ENCODE results near the gene DMRTC2. TPM values are rescaled to one million over a fixed set of nuclear protein-coding genes. Genes with fewer than 3 reads are reported as not detected.

Gene DMRTC2
- total and polyA plus RNA-seq, 2 of the 13 experiments (the other 11 are each of a cell fraction or from before 2014, with no cell fraction given) = not detected

DNA sequence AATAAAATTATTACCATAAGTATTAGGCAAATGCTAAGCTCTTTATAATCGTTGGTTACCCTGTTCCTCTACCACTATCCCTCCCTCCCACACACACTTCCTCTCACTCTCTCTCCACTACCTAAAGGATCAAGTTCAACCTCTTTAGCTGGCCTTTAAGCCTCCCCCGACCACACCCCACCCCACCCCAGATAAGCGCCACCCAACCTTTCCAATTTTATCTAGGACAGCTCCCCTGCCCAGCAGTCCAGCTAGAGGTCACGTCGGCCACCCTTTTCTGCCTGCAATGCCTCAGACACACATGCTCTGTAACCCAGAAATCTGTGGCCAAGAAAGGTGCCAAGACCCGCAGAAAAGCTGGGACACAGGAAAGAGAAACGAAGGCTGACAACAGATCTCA is 1.5 kb upstream of the DMRTC2 start:
- no peak overlapping the region for H3K27ac ChIP-seq (ENCODE audit: extremely low read length, insufficient read depth, low read length)
- CTCF ChIA-PET (ENCODE audit: low intra/inter-chr PET ratio, low total read pairs) = no interaction called here
- H3K4me1 ChIP-seq (ENCODE audit: insufficient read depth, low read length) = peaks cover 18% of the 10 kb centered on the region
- no TSS peak for BruUV-seq (replicated peaks)
- intact Hi-C loops (cut with micrococcal nuclease; ENCODE audit: unreplicated experiment) (no loop called here), in situ Hi-C loops (cut with HindIII; ENCODE audit: extremely low pct_ligation_motif_present, low pct_unique_long_range_greater_than_20kb) (no loop called here)
- 5% methylated on average over 7 of the region's 7 CpGs for WGBS (ENCODE audit: low lambda C conversion rate)
- no peaks in the 10 kb centered on the region for H3K36me3 ChIP-seq (replicated peaks in 1 of 2; ENCODE audit: control insufficient read depth in 1 of 2, insufficient read depth in 2 of 2, low read length in 2 of 2)
- DNase-seq (ENCODE audit: low spot score) (no peak), FAIRE-seq (no peak), ATAC-seq (no peak)
- no peak overlapping the region for H2AFZ ChIP-seq (ENCODE audit: low read length)
- H3K4me3 ChIP-seq (replicated peaks in 1 of 3; ENCODE audit: insufficient read depth in 1 of 3, low read depth in 2 of 3, low read length in 3 of 3) = no peak overlapping the region
- H3K79me2 ChIP-seq (ENCODE audit: insufficient read depth, low read length) = no peaks in the 10 kb centered on the region
- POLR2A ChIA-PET = interaction anchor here (1.5 kb wide), 1 partner anchor 16 kb away, joined by 4 read pairs; no protein-coding TSS in a partner anchor
- TF ChIP-seq ZNF235 (CRISPR knock-in tag; IDR thresholded peaks at IDR 0.05; ENCODE audit: borderline replicate concordance) (no peak), JDP2 (CRISPR knock-in tag; IDR thresholded peaks at IDR 0.05; ENCODE audit: borderline replicate concordance) (no peak), MEIS1 (CRISPR knock-in tag; IDR thresholded peaks at IDR 0.05; ENCODE audit: borderline replicate concordance) (no peak), RAD51 (IDR thresholded peaks at IDR 0.05; ENCODE audit: borderline replicate concordance) (no peak), ZNF652 (CRISPR knock-in tag; IDR thresholded peaks at IDR 0.05; ENCODE audit: borderline replicate concordance, low read depth) (no peak), PHF8 (CRISPR knock-in tag; IDR thresholded peaks at IDR 0.05) (no peak), MLLT10 (CRISPR knock-in tag; IDR thresholded peaks at IDR 0.05) (no peak), GABPA (IDR thresholded peaks at IDR 0.05; ENCODE audit: low read depth, low read length) (no peak), GABPA (CRISPR knock-in tag; IDR thresholded peaks at IDR 0.05; ENCODE audit: low read depth) (no peak), ZNF335 (CRISPR knock-in tag; IDR thresholded peaks at IDR 0.05) (no peak), MEIS2 (CRISPR knock-in tag; IDR thresholded peaks at IDR 0.05) (no peak), AGO1 (IDR thresholded peaks at IDR 0.05; ENCODE audit: low read depth, low read length, poor library complexity, severe bottlenecking) (no peak), HOXA7 (CRISPR knock-in tag; IDR thresholded peaks at IDR 0.05) (no peak)
- H4K20me1 ChIP-seq (ENCODE audit: insufficient read depth, low read length) = no peaks in the 10 kb centered on the region
- no peak overlapping the region for H3K4me2 ChIP-seq (ENCODE audit: low read depth, low read length)
- no peak overlapping the region for H3K9ac ChIP-seq (ENCODE audit: insufficient read depth, low read depth, low read length)
- peaks cover 1 to 11% of the 10 kb centered on the region in 2 experiments; a peak in 3 of 5 replicates for H3K27me3 ChIP-seq (ENCODE audit: control insufficient read depth in 1 of 2, insufficient read depth in 2 of 2, low read length in 2 of 2)
- no peaks in the 10 kb centered on the region for H3K9me3 ChIP-seq (ENCODE audit: low read length)
